Natural killer cell treated with Interleukin-12 subunit alpha and Interleukin-12 subunit beta and Interleukin-15 and Interleukin-18, amount 100 ng/mL, for 72 hours (primary cell): ENCODE results near the gene LNX1. TPM values are rescaled to one million over a fixed set of nuclear protein-coding genes. Genes with fewer than 3 reads are reported as not detected.

Experiments used
- ATAC-seq, 2 donors: fragments of 150-1000 bp; cut with Tn5 transposase in 1 of 2; sonication (Bioruptor Pico), chemical (Tn5 transposase) in 1 of 2; 2 replicates each; pipeline ENCODE4 v1.10.0; 2021
- DNase-seq: peaks from one replicate; pipeline ENCODE4 v3.0.0; 2022; ENCODE audit warnings: low spot score
- H3K27ac Mint-ChIP-seq, 2 donors: 1 replicate in 1 of 2; 2 replicates in 1 of 2; pipeline ENCODE4 v1.8.0; 2022; ENCODE audit warnings: mixed read lengths in 2 of 2, mild to moderate bottlenecking in 1 of 2, moderate library complexity in 1 of 2
- H3K27me3 Mint-ChIP-seq, 2 donors: 1 replicate in 1 of 2; 2 replicates in 1 of 2; pipeline ENCODE4 v1.8.0; 2022; ENCODE audit warnings: mixed read lengths in 2 of 2
- H3K36me3 Mint-ChIP-seq: one replicate; pipeline ENCODE4 v1.8.0; 2022; ENCODE audit warnings: mixed read lengths
- H3K4me1 Mint-ChIP-seq, 2 donors: 1 replicate in 1 of 2; 2 replicates in 1 of 2; pipeline ENCODE4 v1.8.0; 2022; ENCODE audit warnings: low read depth in 2 of 2, mixed read lengths in 2 of 2, mild to moderate bottlenecking in 1 of 2
- H3K4me3 Mint-ChIP-seq: one replicate; pipeline ENCODE4 v1.8.0; 2022; ENCODE audit warnings: mixed read lengths
- H3K9me3 Mint-ChIP-seq: 2 replicates; pipeline ENCODE4 v1.8.0; 2022; ENCODE audit warnings: mixed read lengths
- total RNA-seq, 2 donors: library from RNA; stranded (reverse); gene quantifications; one replicate each; pipeline ENCODE4 v1.2.3, GENCODE V29; 2022

LNX1 gene
- total RNA-seq, 2 donors from 2014 or later, result not detected

- H3K36me3 Mint-ChIP-seq, result no peaks in the 10 kb centered on the region
- no peaks in the 10 kb centered on the region for H3K9me3 Mint-ChIP-seq
- H3K4me3 Mint-ChIP-seq, result no peak overlapping the region
- peaks cover 7 to 9% of the 10 kb centered on the region in 2 donors for H3K27me3 Mint-ChIP-seq
- ATAC-seq, result no peak
- DNase-seq, result no peak
- no peaks in the 10 kb centered on the region for H3K4me1 Mint-ChIP-seq
- no peak overlapping the region for H3K27ac Mint-ChIP-seq
Measured at GRCh38 chr4:53507671-53508286, 83.5 kb downstream of the LNX1 start.

- no peaks in the 10 kb centered on the region for H3K36me3 Mint-ChIP-seq
- DNase-seq, result no peak
- H3K4me3 Mint-ChIP-seq, result no peak overlapping the region
- H3K9me3 Mint-ChIP-seq, result no peaks in the 10 kb centered on the region
- H3K27me3 Mint-ChIP-seq, result peaks cover 7 to 9% of the 10 kb centered on the region in 2 donors
- ATAC-seq, result no peak
- H3K4me1 Mint-ChIP-seq, result no peaks in the 10 kb centered on the region
- H3K27ac Mint-ChIP-seq, result no peak overlapping the region
Measured at GRCh38 chr4:53507058-53507457, 84.2 kb downstream of the LNX1 start.

- H3K4me1 Mint-ChIP-seq, result no peaks in the 10 kb centered on the region
Measured at GRCh38 chr4:53505947-53506346, 85.3 kb downstream of the LNX1 start.

GRCh38 chr4:53502094-53502493 is 89.2 kb downstream of the LNX1 start:
- no peak for DNase-seq
- ATAC-seq, result no peak
- Mint-ChIP-seq H3K36me3 (no peaks in the 10 kb centered on the region), H3K4me3 (no peak overlapping the region), H3K27ac (no peak overlapping the region), H3K27me3 (peaks cover 3 to 9% of the 10 kb centered on the region in 2 donors), H3K4me1 (no peaks in the 10 kb centered on the region), H3K9me3 (no peaks in the 10 kb centered on the region)

More at GRCh38 chr4:53505947-53506346, 85.3 kb downstream of the LNX1 start:
- ATAC-seq (no peak), DNase-seq (no peak)
- Mint-ChIP-seq H3K27me3 (peaks cover 6 to 9% of the 10 kb centered on the region in 2 donors), H3K9me3 (no peaks in the 10 kb centered on the region), H3K27ac (no peak overlapping the region), H3K36me3 (no peaks in the 10 kb centered on the region), H3K4me3 (no peak overlapping the region)

GRCh38 chr4:53501561-53501960 is 89.7 kb downstream of the LNX1 start:
- Mint-ChIP-seq H3K36me3 (no peaks in the 10 kb centered on the region), H3K27ac (no peak overlapping the region), H3K4me1 (no peaks in the 10 kb centered on the region), H3K27me3 (peaks cover 3 to 9% of the 10 kb centered on the region in 2 donors), H3K9me3 (no peaks in the 10 kb centered on the region), H3K4me3 (no peak overlapping the region)
- DNase-seq (no peak), ATAC-seq (no peak)

- ATAC-seq (no peak), DNase-seq (no peak)
- Mint-ChIP-seq H3K4me1 (no peaks in the 10 kb centered on the region), H3K36me3 (no peaks in the 10 kb centered on the region), H3K9me3 (no peaks in the 10 kb centered on the region), H3K27me3 (peaks cover 3% of the 10 kb centered on the region in 2 donors), H3K4me3 (no peak overlapping the region), H3K27ac (no peak overlapping the region)
Measured at GRCh38 chr4:53500546-53500945, 90.7 kb downstream of the LNX1 start.

GRCh38 chr4:53499791-53500190 is 91.5 kb downstream of the LNX1 start:
- H3K27ac Mint-ChIP-seq, result no peak overlapping the region
- DNase-seq (no peak), ATAC-seq (peak in 1 of 2 donors; percentile 46)
- H3K4me3 Mint-ChIP-seq, result no peak overlapping the region
- no peaks in the 10 kb centered on the region for H3K9me3 Mint-ChIP-seq
- no peaks in the 10 kb centered on the region for H3K4me1 Mint-ChIP-seq
- H3K27me3 Mint-ChIP-seq, result peaks cover 0 to 3% of the 10 kb centered on the region in 2 donors
- no peaks in the 10 kb centered on the region for H3K36me3 Mint-ChIP-seq

- no peak for ATAC-seq
- no peaks in the 10 kb centered on the region for H3K36me3 Mint-ChIP-seq
- no peak overlapping the region for H3K27ac Mint-ChIP-seq
- H3K4me1 Mint-ChIP-seq, result no peaks in the 10 kb centered on the region
- no peak for DNase-seq
- H3K27me3 Mint-ChIP-seq, result peaks cover 0 to 3% of the 10 kb centered on the region in 2 donors
- no peaks in the 10 kb centered on the region for H3K9me3 Mint-ChIP-seq
- H3K4me3 Mint-ChIP-seq, result no peak overlapping the region
Measured at GRCh38 chr4:53498706-53499105, 92.6 kb downstream of the LNX1 start.

- DNase-seq, result no peak
Measured at GRCh38 chr4:53497487-53498244, 93.6 kb downstream of the LNX1 start.

GRCh38 chr4:53494851-53495250 is 96.4 kb downstream of the LNX1 start:
- ATAC-seq (no peak), DNase-seq (no peak)
- Mint-ChIP-seq H3K4me1 (no peaks in the 10 kb centered on the region), H3K9me3 (no peaks in the 10 kb centered on the region), H3K27ac (no peak overlapping the region), H3K36me3 (no peaks in the 10 kb centered on the region), H3K27me3 (peaks cover 0 to 8% of the 10 kb centered on the region in 2 donors), H3K4me3 (no peak overlapping the region)

More at GRCh38 chr4:53497487-53498244, 93.6 kb downstream of the LNX1 start:
- H3K4me3 Mint-ChIP-seq, result no peak overlapping the region
- H3K9me3 Mint-ChIP-seq, result no peaks in the 10 kb centered on the region
- H3K27ac Mint-ChIP-seq, result no peak overlapping the region
- H3K27me3 Mint-ChIP-seq, result peaks cover 0 to under 1% of the 10 kb centered on the region in 2 donors
- H3K4me1 Mint-ChIP-seq, result no peaks in the 10 kb centered on the region
- no peak for ATAC-seq
- H3K36me3 Mint-ChIP-seq, result no peaks in the 10 kb centered on the region

GRCh38 chr4:53490965-53491622 is 100.2 kb downstream of the LNX1 start:
- ATAC-seq (no peak), DNase-seq (no peak)
- H3K27me3 Mint-ChIP-seq, result peaks cover 10 to 19% of the 10 kb centered on the region in 2 donors
- H3K4me3 Mint-ChIP-seq, result no peak overlapping the region
- no peak overlapping the region for H3K27ac Mint-ChIP-seq
- H3K4me1 Mint-ChIP-seq, result no peaks in the 10 kb centered on the region
- no peaks in the 10 kb centered on the region for H3K9me3 Mint-ChIP-seq
- H3K36me3 Mint-ChIP-seq, result no peaks in the 10 kb centered on the region

- Mint-ChIP-seq H3K9me3 (no peaks in the 10 kb centered on the region), H3K27me3 (peaks cover 15 to 19% of the 10 kb centered on the region in 2 donors), H3K4me1 (no peaks in the 10 kb centered on the region), H3K4me3 (no peak overlapping the region), H3K27ac (no peak overlapping the region), H3K36me3 (no peaks in the 10 kb centered on the region)
- ATAC-seq, result no peak
- DNase-seq, result no peak
Measured at GRCh38 chr4:53490161-53490956, 100.9 kb downstream of the LNX1 start.

- no peak overlapping the region for H3K27ac Mint-ChIP-seq
- H3K36me3 Mint-ChIP-seq, result no peaks in the 10 kb centered on the region
- H3K9me3 Mint-ChIP-seq, result no peaks in the 10 kb centered on the region
- H3K27me3 Mint-ChIP-seq, result peaks cover 17 to 26% of the 10 kb centered on the region in 2 donors
- ATAC-seq (no peak), DNase-seq (no peak)
- H3K4me3 Mint-ChIP-seq, result no peak overlapping the region
- H3K4me1 Mint-ChIP-seq, result no peaks in the 10 kb centered on the region
Measured at GRCh38 chr4:53489279-53489889, 101.9 kb downstream of the LNX1 start.
